Activated T-cell treated with anti-CD3 and anti-CD28 coated beads, Interleukin-2, amount 50 U/mL, for 48 hours (primary cell): ENCODE data around the gene QRSL1.
A peak's percentile ranks its signal among the peaks of the same experiment; 100 is the strongest.
"Not testable (repeated sequence)": the region's sequence is repeated elsewhere in the genome, so short reads cannot be mapped to it uniquely, and the experiment has no call there.

Experiments
- DNase-seq, 2 experiments: peaks; one replicate each; pipeline ENCODE4 v3.0.0-alpha.2; 2020

QRSL1 gene, protein sequence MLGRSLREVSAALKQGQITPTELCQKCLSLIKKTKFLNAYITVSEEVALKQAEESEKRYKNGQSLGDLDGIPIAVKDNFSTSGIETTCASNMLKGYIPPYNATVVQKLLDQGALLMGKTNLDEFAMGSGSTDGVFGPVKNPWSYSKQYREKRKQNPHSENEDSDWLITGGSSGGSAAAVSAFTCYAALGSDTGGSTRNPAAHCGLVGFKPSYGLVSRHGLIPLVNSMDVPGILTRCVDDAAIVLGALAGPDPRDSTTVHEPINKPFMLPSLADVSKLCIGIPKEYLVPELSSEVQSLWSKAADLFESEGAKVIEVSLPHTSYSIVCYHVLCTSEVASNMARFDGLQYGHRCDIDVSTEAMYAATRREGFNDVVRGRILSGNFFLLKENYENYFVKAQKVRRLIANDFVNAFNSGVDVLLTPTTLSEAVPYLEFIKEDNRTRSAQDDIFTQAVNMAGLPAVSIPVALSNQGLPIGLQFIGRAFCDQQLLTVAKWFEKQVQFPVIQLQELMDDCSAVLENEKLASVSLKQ

DNA sequence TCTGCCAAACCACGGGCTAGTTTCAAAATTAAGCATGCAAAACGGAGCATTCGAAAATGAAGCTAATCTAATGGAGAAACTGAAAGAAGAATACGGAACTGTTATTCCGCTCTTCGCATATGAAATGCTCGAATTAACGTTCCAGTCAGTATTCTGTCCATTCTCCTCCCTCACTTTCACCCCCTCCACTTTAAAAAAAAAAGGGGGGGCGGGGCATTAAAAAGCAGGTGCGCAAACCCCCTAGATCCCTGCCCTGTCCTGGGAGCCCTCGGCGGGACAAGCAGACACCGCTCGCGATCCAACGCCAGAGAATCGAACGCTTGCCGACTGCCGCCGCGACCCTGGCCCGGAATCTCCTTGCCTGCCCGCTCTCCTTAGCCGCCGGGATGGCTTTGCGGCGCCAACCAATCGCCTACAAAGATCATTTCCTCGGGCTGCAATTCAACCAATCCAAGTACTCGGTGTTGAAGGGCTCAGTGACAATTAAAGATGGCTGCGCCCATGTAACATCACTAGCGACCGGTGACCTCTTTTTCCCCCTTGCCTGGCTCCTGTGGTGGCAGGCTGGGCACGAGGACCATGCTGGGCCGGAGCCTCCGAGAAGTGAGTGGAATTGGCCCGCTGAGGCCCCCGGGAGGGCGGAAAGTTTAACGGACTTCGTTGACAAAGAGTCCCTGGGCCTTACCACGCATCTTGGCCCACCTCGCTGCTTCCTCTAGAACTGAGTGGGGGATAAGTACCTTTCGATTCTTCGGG lies at the start of gene QRSL1, which contains the start of gene RTN4IP1:
Gene QRSL1 (plus strand): TSS at position 476 of the 756 bp plus-strand sequence. CDS start 104 bp downstream, at position 580.
Gene RTN4IP1 (minus strand): TSS at position 396 of the 756 bp plus-strand sequence. CDS start 477 bp downstream, outside the sequence.
- peak; percentile 86 to 87 for DNase-seq

DNA sequence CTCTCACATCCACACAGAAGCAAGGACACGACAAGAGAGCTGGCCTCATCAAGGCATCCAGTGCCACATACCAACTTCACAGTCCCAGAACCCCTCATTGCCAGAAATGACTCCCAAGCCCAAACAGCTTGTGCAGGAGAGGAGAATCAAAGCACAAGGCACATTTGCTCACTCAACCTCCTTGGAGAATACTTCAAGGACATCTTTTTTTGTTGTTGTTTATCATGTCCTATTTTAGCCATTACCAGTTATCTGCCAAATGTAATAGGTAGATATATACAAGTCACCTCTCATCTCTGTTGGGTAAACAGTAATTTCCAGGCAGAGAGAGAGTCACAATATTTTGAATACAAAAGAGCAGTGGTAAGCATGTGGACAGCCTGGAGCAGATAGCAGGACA lies 47.9 kb upstream of the QRSL1 start:
- DNase-seq = no peak

DNA sequence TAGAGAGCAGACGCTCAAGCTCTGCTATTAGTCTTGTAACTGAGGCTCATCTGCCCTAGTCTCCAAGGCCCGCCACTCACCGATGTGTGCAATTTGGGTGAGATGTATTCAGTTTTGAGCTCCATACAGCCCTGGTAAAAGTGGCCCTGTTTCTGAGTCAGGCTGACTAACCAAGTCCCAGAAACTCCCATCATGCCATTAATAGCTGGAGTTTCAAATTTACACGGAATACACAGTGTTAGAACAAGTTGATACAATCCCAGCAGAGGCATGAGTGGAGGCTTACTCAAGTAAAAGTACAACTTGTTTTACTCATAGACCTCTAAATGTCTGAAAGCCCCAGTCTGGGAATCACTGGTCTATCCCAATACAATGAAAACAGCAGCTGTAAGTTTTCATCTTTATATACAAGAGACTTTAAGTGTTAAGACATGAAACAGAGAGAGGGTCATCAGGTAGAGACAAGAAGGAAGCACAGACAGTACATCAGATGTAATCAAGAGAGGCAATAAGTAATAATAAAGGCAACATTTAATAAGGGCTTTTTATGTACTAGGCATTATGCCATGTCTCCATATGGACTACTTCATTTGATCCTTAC lies 42.5 kb upstream of the QRSL1 start:
- DNase-seq = no peak

DNA sequence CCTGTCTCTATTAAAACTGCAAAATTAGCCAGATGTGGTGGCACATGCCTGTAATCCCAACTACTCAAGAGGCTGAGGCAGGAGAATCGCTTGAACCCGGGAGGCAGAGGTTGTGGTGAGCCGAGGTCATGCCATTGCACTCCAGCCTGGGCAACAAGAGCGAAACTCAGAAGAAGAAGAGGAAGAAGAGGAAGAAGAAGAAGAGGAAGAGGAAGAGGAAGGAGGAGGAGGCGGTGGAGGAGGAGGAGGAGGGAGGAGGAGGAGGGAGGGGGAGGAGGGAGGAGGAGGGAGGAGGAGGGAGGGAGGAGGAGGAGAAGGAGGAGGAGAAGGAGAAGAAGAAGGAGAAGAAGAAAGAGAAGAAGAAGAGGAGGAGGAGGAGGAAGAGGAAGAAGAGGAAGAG lies 40.4 kb upstream of the QRSL1 start:
- DNase-seq = not testable (repeated sequence)

DNA sequence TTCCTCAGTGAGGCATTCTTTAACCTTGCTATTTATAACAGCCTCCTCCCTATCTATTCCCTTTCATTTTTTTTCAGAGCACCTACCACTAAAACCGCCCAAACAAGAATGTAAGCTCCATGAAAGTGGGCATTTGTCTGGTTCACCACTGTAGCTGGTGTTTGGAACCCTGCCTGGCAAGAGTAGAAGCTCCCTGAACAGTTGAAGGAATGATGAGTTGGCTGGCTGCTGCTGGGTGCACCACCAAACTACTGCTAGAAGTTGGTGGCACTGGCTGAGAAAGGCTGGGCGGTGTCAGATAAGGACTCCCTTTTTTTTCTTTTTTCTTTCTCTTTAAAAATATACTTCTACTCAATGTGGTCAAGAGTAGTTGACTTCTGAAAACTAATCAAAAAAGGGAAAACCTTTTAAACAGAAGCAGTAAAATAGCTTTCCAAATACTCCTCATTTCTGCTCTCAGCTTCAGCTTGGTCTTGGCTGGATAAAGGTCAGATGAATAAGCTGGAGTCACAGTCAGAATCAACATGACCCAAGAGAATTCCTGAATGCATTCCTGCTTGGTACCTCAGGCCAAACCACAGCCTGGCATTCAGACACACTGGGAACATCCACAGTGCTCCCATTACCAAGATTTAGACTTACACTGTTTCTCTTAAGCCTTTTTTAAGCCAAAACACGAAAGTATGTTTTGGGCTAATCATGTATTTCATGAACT lies 38.1 kb upstream of the QRSL1 start:
- DNase-seq = no peak

DNA sequence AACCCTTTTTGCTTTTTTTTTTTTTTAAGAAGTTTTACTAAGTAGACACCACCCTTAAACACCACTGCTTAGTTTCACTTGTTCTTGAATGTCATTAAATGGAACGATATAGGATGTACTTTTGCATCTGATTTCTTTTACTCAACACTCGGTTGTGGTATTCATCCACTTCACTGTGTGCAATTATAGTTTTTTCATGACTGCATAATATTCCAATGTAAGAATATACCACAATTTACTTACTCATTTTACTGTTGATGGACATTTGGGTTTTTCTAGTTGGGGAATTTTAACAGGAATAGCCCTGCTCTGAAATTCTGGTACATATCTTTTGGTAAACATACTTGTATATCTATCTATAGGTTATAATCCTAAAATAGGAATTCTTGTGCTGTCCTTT lies 29.9 kb upstream of the QRSL1 start:
- DNase-seq = no peak

DNA sequence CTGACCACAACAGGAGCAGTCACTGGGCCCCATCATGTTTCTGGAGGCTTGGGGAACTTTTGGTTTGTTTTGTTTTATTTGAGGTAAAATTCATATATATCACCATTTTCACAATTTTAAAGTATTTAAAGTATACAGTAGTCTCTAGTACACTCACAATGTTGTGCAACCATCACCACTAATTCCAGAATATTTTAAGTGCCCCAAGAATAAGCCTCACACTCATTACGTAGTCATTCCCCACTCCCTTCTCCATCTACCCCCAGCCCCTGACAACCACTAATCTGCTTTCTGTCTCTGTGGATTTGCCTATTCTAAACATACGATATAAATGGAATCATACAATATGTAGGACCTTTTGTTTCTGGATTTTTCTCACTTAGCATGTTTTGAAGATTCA lies 29.0 kb upstream of the QRSL1 start:
- no peak for DNase-seq

DNA sequence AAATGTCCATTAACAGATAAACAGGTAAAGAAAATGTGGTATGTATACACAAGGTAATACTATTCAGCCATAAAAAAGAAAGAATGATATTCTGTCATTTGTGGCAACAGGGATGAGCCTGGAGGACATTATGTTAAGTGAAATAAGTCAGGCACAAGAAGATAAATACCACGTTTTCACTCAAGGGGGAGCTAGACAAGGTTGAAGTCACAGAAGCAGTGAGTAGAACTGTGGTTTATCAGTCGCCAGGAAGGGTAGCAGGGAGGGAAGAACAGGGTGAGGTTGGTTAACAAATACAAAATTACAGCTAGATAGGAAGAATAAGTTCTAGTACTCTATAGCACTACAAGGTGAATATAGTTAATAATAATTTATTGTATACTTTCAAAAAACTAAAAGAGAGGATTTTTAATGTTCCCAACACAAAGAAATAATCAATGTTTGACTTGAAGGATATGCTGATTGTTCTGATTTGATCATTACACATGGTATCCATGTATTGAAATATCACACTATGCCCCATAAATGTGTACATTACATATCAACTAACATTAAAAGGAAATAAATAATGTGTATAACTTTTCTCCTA lies 21.2 kb upstream of the QRSL1 start:
- no peak for DNase-seq

DNA sequence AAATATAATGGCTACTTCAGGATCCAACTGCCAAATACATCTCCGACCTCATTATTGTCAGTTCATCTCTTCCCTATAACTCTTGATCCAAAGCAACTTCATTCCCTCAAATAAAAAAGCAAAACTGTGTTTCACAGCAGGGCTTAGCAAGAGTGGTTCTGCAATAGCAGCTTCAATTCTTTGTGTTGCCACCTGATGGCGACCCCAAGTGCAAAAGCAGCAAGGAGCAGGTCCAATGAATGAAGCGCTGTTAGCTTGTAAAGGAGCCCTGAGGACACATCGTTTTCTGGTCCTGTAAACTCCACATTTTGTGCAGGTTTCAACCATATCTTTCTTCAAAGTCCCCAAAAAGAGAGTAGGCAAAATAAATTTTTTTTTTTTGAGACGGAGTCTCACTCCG lies 19.7 kb upstream of the QRSL1 start:
- peak in 1 of 2 experiments; percentile 27 for DNase-seq

DNA sequence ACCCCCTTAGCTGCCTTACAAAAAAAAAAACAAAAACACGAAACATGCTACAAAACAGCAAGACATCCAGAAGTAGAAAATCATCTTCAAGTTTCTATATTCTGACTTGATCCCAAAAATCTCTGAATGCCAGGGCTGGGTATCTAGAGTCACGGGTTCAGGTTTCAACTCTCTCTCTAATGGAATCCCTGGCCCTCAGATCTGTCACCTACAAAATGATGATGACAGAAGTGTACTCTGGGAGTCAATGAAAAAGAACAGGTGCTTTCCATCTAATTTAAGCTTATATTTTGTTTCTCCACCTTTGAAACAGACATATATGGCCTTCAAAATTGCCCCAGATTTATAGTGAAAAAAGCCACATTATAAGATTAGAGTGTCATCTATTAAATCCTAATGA lies 18.3 kb upstream of the QRSL1 start:
- DNase-seq = no peak

DNA sequence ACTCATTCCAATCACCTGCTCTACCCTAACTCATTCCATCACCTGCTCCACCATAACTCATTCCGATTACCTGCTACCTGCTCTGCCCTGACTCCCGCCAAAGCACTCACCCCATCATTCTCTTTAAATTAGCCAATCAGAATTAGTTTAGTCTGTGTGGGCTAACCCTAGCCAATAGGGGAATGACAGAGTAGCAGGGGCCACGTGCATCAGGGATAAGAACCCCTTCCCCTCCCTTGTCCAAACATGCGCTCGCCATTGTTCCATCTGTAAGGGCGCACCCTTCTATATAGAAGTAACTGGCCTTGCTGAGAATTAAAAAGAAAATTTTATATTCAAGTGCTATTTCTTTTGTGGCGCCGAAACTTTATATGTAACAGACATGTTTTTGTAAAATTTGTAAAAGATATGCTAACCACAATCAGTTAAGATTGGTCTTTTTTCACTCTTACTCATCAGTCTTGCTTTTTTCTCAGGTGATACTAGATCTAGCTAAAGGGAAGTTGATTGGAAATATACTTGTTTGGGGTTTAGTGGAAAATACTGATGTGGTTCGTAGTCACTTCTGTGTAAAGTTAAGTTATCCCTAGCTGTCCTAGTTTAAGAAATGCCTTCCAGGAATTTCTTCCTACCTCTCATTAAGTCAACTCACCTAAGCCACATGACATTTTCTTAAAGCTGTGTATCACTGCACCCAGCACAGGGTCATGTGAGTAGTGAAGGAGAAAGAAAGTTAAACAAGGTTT lies 16.5 kb upstream of the QRSL1 start:
- DNase-seq = no peak

DNA sequence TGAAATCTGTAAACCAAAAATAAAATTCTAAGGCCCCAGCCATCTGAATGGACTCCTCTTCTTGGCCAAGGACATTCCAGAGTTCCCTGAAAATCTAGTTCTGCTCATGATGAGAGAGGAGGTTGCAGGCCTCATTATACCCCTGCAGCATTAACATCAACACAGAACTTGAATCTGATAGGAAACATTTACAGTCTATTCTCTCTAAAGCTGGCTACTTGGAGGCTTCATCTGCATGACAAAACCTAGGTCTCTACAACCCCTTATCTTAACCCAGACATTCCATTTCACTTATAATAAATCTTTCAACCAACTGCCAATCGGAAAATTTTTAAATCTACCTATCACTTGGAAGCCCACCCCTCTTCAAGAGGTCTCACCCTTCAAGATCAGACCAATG lies 15.8 kb upstream of the QRSL1 start:
- no peak for DNase-seq

DNA sequence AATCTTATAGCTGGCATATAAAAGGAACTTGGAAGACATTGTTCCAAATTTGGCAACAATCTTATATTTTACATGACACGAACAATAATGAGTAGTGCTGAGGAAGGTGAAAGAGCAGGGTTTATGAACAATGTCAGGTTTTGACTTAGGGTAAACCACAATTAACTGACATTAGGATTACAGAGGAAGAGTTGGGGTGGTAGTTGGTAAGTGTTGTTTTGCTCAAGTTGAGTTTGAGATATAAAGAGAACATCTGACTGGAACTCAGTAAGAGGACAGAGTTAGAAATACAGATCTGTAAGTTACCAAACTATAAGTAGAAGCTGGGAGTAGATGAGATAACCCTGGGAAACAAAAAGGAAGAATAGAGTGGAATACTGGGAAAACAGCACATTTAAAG lies 15.2 kb upstream of the QRSL1 start:
- DNase-seq = no peak

DNA sequence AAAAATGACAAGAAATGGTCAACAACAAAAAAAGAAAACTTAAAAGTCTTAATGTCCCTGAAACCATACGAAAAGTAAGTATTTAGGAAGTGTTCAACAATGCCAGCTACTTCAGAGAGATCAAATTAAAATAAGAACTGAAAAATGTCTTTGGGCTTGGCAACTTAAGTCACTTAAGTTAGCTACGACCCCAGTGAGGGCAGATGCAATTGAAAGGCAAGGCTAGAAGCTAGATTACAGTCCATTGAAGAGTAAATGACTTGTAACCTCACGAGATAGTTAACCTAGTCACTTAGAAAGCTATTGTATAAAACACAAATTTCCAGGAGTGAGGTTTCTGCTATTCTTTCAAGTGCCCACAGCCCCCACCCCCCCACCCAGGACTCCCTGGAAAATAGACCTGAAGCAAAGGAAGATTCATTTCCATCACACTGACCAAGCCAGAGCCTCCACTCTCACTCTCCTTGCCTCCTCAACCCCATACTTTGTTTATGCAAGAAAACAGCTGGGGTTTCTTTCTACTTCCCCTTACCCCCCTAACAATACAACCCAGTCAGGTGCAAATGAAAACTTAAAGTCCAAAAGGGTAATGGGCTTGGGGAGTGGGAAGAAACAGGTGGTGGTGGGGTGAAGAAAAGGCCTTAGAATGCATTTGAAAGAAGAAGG lies 14.7 kb upstream of the QRSL1 start:
- DNase-seq = no peak

DNA sequence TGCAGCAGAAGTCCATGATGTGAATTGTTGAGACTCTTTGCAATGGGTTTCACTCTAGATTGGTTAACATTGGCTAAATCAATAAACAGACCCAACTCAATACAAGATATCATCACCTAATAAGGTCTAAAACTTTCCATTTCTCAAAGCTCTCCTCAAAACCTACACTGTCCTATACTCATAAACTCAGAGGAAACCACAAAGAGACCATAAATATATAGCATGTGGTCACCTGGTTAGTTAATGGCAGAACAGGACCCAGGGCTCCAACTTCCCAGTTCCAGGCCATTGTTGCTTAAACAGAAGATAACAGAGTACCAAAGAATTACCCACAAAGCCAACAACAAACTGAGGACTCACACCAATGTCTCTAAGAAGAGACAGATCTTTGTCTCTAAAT lies 12.1 kb upstream of the QRSL1 start:
- DNase-seq = no peak

DNA sequence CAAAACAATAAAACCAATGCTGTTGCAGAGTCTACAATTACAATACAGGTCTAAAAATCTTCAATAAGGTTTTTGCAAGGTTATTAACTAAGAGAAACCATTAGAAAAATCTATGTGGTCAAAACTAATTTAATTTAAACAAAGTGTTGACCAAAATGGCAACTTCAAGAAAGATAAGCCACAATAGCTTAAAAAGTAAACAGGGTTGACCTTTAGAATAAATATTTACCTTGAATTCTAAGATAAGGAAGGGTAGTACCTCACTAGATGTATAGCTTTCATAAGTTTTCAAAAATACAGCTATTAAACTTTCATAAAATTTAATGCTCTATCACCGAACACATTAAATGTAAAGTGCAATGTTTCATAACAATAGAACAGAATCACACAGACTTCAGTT lies 11.5 kb upstream of the QRSL1 start:
- no peak for DNase-seq

DNA sequence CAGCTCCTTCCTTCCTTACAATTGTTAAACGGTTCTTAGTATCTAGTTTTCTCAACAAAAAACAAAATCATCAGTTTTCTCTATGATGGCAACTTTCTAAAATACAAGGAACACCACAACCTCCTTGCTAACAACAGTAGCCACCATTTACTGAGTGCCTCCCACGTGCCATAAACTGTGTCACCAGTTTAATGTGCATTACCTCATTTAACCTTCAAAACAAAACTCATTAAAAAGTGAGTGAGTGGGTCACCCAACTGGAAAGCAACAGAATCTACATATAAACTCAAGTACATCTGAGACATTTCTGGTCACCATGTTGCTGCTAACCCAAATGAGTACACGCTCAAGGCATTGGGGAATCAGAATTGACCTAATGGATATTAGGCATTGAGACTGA lies 11.1 kb upstream of the QRSL1 start:
- DNase-seq = no peak

DNA sequence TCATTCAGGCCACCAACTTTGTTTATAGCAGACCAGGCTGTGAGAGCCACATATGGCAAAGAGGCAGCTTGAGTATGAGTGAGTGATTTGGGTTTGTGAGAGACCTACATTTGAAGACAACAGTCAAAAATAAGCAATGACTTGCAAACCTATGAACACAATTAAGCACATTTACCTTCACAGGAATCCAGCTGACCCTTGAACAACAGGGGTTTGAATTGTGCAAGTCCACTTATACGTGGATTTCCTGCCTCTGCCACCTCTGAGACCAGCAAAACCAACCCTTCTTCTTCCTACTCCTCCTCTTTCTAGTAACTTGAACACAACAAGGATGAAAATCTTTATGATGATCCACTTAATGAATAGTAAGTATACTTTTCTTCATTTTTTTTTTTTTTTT lies 10.2 kb upstream of the QRSL1 start:
- no peak for DNase-seq

DNA sequence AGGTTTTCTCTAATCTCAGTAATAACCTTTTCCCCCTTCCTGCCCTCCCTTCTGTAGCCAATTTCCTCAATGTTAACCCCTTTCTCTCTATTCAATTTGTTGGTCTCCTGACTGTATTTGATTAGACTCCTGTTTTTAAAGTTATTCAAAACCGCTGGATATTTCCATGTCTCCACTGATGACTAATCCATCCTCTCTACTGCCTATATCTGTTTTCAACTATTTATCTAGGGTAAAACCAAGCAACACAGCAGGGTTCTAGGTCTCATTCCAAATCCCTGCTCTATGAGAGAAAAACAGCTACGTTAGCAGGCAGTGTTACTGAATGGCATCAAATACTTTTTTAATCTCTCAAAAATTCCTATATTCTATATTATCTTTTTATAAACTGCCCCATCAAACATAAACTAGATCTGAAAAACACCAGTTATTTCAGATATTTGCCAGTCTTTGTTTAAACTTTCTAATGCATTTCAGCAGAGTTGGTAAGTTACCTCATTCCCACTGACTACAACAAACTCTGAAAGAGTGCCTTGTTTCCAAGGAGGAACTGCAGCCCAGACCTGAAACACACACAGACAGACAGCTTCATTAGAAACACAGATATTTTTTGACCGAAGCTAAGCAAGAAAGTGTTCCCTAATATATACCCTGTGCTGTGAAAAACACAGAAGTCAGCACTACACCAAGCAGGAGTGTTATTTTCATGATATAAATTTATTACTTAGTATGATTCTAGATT lies 8.3 kb upstream of the QRSL1 start:
- DNase-seq = no peak

DNA sequence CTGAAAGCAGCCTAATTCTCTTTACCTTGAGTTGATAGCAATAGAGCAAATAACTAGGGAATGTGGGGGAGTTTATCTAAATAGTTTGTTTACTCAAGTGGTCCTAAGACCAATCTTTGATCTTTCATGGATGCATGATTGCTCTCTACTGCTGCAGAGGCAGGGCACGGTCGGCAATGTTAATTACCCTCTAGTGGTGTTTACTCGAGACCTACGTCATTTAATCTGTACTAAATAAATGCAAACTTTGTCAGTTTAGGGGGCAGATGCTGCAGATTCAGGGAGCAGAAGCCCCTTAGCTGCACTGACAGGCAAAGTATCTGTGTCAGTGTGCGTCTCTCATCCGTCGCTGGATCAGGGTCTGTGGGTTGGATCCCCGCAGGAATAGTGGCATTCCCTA lies 7.0 kb upstream of the QRSL1 start:
- DNase-seq = no peak
